Right lobe of liver (tissue), 6 donors: ENCODE results near the gene MPP7. TPM values are rescaled to one million over a fixed set of nuclear protein-coding genes. Genes with fewer than 3 reads are reported as not detected.
"Not testable (repeated sequence)": the region's sequence is repeated elsewhere in the genome, so short reads cannot be mapped to it uniquely, and the experiment has no call there.

Source experiments
- ATAC-seq, 4 donors: fragments of 200-7000 bp; cut with Tn5 transposase; one replicate each; pipeline ENCODE4 v1.9.1; 2020; ENCODE audit warnings: mild to moderate bottlenecking in 4 of 4, moderate library complexity in 4 of 4
- DNase-seq, 3 donors: peaks; one replicate each; pipeline ENCODE4 v3.0.0-alpha.2; 2020
- H3K27ac ChIP-seq, 3 donors: fragments of 200-600 bp; one replicate each; pipeline ENCODE4 v1.8.0; 2022
- H3K27me3 ChIP-seq, 2 donors: fragments of 200-600 bp; one replicate each; pipeline ENCODE4 v1.8.0; 2022
- H3K36me3 ChIP-seq, 4 donors: fragments of 200-600 bp; sonication (generic) in 1 of 4; one replicate each; pipeline versions ENCODE4 v1.5.1 to v1.8.0; 2017 to 2022; ENCODE audit warnings: control low read depth in 1 of 4
- H3K4me1 ChIP-seq, 4 donors: fragments of 200-600 bp; sonication (generic) in 1 of 4; one replicate each; pipeline versions ENCODE4 v1.5.1 to v1.8.0; 2017 to 2022; ENCODE audit warnings: control low read depth in 1 of 4
- H3K4me3 ChIP-seq, 3 donors: fragments of 200-600 bp; one replicate each; pipeline ENCODE4 v1.8.0; 2022
- H3K9me3 ChIP-seq, 4 donors: fragments of 200-600 bp; sonication (generic) in 1 of 4; one replicate each; pipeline versions ENCODE4 v1.5.1 to v1.8.0; 2017 to 2022; ENCODE audit warnings: control low read depth in 1 of 4
- CTCF ChIP-seq, 4 donors: fragments of 200-600 bp in 3 of 4; fragments of 450-650 bp in 1 of 4; IDR thresholded peaks; one replicate each; pipeline versions ENCODE4 v1.5.1 to v1.8.0; 2016 to 2022; ENCODE audit warnings: antibody characterized with exemption in 4 of 4, mild to moderate bottlenecking in 2 of 4
- POLR2A ChIP-seq: fragments of 450-650 bp; IDR thresholded peaks from one replicate; pipeline ENCODE4 v1.6.1; 2017; ENCODE audit warnings: antibody characterized with exemption, mild to moderate bottlenecking
- WGBS: methylation state at CpG from one replicate; pipeline ENCODE4 v1.1.6; 2018; ENCODE audit warnings: low coverage, low lambda C conversion rate; ENCODE audit not compliant: insufficient coverage; ENCODE audit errors: missing lambda C conversion rate; 5-methylcytosine and 5-hydroxymethylcytosine counted together
- intact Hi-C, 2 donors: fragments of 100-400 bp; cut with DNase I; formaldehyde crosslinking; loops; one replicate each; pipeline versions ENCODE4 v1.11.2 to v1.14.1; 2022
- long read RNA-seq: library from polyadenylated mRNA; unstranded; transcript quantifications from one replicate; pipeline ENCODE4 v2.0.0, GENCODE V29; 2019
- total RNA-seq, 6 experiments: library from RNA; depleted of rRNA in 2 of 6; stranded (reverse); fragments of >200 nt in 2 of 6; fragmentation: NEBNext Ultra II Directional in 3 of 6; extraction: Animal tissue kit (Norgen Biotek cat#: 25700) in 3 of 6; gene quantifications; one replicate each; pipeline versions ENCODE4 v1.1.0 to v1.2.4, GENCODE V29; 2016 to 2023
- donor health status: DM: no; HTN: yes; CAD: no.
- donor health status: DM: no; HTN: no; CAD: no.
- donor health status: DM: no; HTN: no; CAD: no.
- donor health status: DM: no; HTN: yes; CAD: no.
- donor health status: DM: no; HTN: yes; CAD: no.

Gene MPP7
- total RNA-seq, result 1 to 10 TPM; 1.9 to 4.2 (median 2.2) TPM
- long read RNA-seq, partial matches to known transcripts, result 0 of 1 reads
- long read RNA-seq, other reads (novel, unspliced or antisense), result 1 of 1 reads

- Histone ChIP-seq H3K4me1 (peaks cover 0 to 5% (median 0%) of the 10 kb centered on the region in 4 donors), H3K9me3 (no peaks in the 10 kb centered on the region), H3K27me3 (no peaks in the 10 kb centered on the region), H3K27ac (peak within 1 kb of the TSS; percentile 75 to 88 (median 84)), H3K4me3 (peak within 1 kb of the TSS; percentile 85 to 100 (median 88)), H3K36me3 (no peaks in the 10 kb centered on the region)
- DNase-seq (peak; percentile 96 to 97 (median 97)), ATAC-seq (peak; percentile 98 to 99 (median 98))
- intact Hi-C loops, result no loop called here
- no peak for TF ChIP-seq POLR2A
- TF ChIP-seq CTCF (IDR thresholded peaks at IDR 0.05), result peak; percentile 21 to 38 (median 30)
- under 1% methylated on average over 14 of the region's 80 CpGs for WGBS
Measured at GRCh38 chr10:28302638-28303488, at the start of gene MPP7. TSS of gene MPP7 (minus strand) at chr10:28303064. CDS start at chr10:28238604, 64,460 bp downstream.

- no peaks in the 10 kb centered on the region for H3K9me3 ChIP-seq
- DNase-seq, result no peak
- H3K27me3 ChIP-seq, result no peaks in the 10 kb centered on the region
- WGBS, result 73% methylated on average over 3 of the region's 3 CpGs
- no peaks in the 10 kb centered on the region for H3K4me1 ChIP-seq
- no peak for ATAC-seq
- no peaks in the 10 kb centered on the region for H3K36me3 ChIP-seq
- TF ChIP-seq CTCF (IDR thresholded peaks at IDR 0.05) (no peak), POLR2A (no peak)
- intact Hi-C loops, result no loop called here
- H3K27ac ChIP-seq, result no peak overlapping the region
- no peak overlapping the region for H3K4me3 ChIP-seq
Measured at GRCh38 chr10:28349892-28350291, 47.0 kb upstream of the MPP7 start.

GRCh38 chr10:28343987-28344895 is 41.4 kb upstream of the MPP7 start:
- DNase-seq (no peak), ATAC-seq (no peak)
- intact Hi-C loops, result no loop called here
- Histone ChIP-seq H3K4me3 (no peak overlapping the region), H3K4me1 (no peaks in the 10 kb centered on the region), H3K9me3 (no peaks in the 10 kb centered on the region), H3K27ac (no peak overlapping the region), H3K27me3 (no peaks in the 10 kb centered on the region), H3K36me3 (no peaks in the 10 kb centered on the region)
- TF ChIP-seq POLR2A, result no peak
- TF ChIP-seq CTCF (IDR thresholded peaks at IDR 0.05), result no peak
- WGBS, result 54% methylated on average over 6 of the region's 6 CpGs

- no peaks in the 10 kb centered on the region for H3K9me3 ChIP-seq
- ATAC-seq (no peak), DNase-seq (no peak)
- H3K27ac ChIP-seq, result no peak overlapping the region
- WGBS, result 87% methylated on average over 2 of the region's 2 CpGs
- intact Hi-C loops, result no loop called here
- no peaks in the 10 kb centered on the region for H3K36me3 ChIP-seq
- TF ChIP-seq POLR2A (no peak), CTCF (IDR thresholded peaks at IDR 0.05) (no peak)
- H3K27me3 ChIP-seq, result no peaks in the 10 kb centered on the region
- H3K4me3 ChIP-seq, result no peak overlapping the region
- H3K4me1 ChIP-seq, result no peaks in the 10 kb centered on the region
Measured at GRCh38 chr10:28343252-28343651, 40.4 kb upstream of the MPP7 start.

GRCh38 chr10:28341679-28342078 is 38.8 kb upstream of the MPP7 start:
- H3K27ac ChIP-seq, H3K27me3 ChIP-seq, H3K4me3 ChIP-seq, DNase-seq, H3K4me1 ChIP-seq, H3K9me3 ChIP-seq, H3K36me3 ChIP-seq, intact Hi-C loops, ATAC-seq: not testable (repeated sequence)
- 73% methylated on average over 5 of the region's 5 CpGs for WGBS
